GM23338 (cell line): ENCODE results near the gene HELT. TPM values are rescaled to one million over a fixed set of nuclear protein-coding genes. Genes with fewer than 3 reads are reported as not detected.

Experiments used
- ATAC-seq: fragments of 200-7000 bp; cut with Tn5 transposase; 3 replicates; pipeline ENCODE4 v1.9.1; 2020
- DNase-seq: peaks from one replicate; pipeline ENCODE4 v3.0.0-alpha.2; 2015; ENCODE audit warnings: low spot score
- H2AFZ ChIP-seq: fragments of 200-600 bp; sonication (generic); 2 replicates; pipeline ENCODE4 v1.8.0; 2016; ENCODE audit warnings: antibody characterized with exemption, mild to moderate bottlenecking, moderate library complexity
- H3F3A ChIP-seq: fragments of 200-600 bp; sonication (generic); replicated peaks from 2 replicates; pipeline ENCODE4 v1.8.0; 2017; ENCODE audit warnings: antibody characterized with exemption, mixed run types, low read depth
- H3K27ac ChIP-seq: fragments of 200-600 bp; sonication (generic); 2 replicates; pipeline ENCODE4 v1.6.1; 2016; ENCODE audit warnings: low read depth
- H3K27me3 ChIP-seq: fragments of 200-600 bp; sonication (generic); 2 replicates; pipeline ENCODE4 v1.8.0; 2016; ENCODE audit warnings: mild to moderate bottlenecking, mixed run types, moderate library complexity; ENCODE audit not compliant: insufficient read depth
- H3K36me3 ChIP-seq: fragments of 200-600 bp; sonication (generic); 2 replicates; pipeline ENCODE4 v1.8.0; 2016; ENCODE audit warnings: mild to moderate bottlenecking; ENCODE audit not compliant: insufficient read depth
- H3K4me1 ChIP-seq: fragments of 200-600 bp; sonication (generic); 2 replicates; pipeline ENCODE4 v1.8.0; 2016; ENCODE audit warnings: mild to moderate bottlenecking, moderate library complexity; ENCODE audit not compliant: insufficient read depth
- H3K4me2 ChIP-seq: fragments of 200-600 bp; sonication (generic); 2 replicates; pipeline ENCODE4 v1.7.1; 2017; ENCODE audit warnings: mixed run types
- H3K4me3 ChIP-seq: fragments of 200-600 bp; sonication (generic); 2 replicates; pipeline ENCODE4 v1.6.1; 2016; ENCODE audit warnings: mixed run types
- H3K79me2 ChIP-seq: fragments of 200-600 bp; sonication (generic); replicated peaks from 2 replicates; pipeline ENCODE4 v1.8.0; 2017; ENCODE audit warnings: mild to moderate bottlenecking; ENCODE audit not compliant: insufficient read depth
- H3K9me2 ChIP-seq: fragments of 200-600 bp; sonication (generic); 2 replicates; pipeline ENCODE4 v1.8.0; 2017; ENCODE audit not compliant: insufficient read depth
- H4K20me1 ChIP-seq: fragments of 200-600 bp; sonication (generic); replicated peaks from 2 replicates; pipeline ENCODE4 v1.8.0; 2017; ENCODE audit warnings: mild to moderate bottlenecking; ENCODE audit not compliant: insufficient read depth
- H3K27ac Mint-ChIP-seq: 2 replicates; pipeline ENCODE4 v1.8.0; 2020; ENCODE audit warnings: inconsistent platforms, mild to moderate bottlenecking, moderate library complexity, mixed read lengths
- H3K27me3 Mint-ChIP-seq: 3 replicates; pipeline ENCODE4 v1.8.0; 2022; ENCODE audit warnings: low read depth, mild to moderate bottlenecking, moderate library complexity, mixed read lengths, inconsistent platforms; ENCODE audit not compliant: insufficient read depth, poor library complexity
- H3K36me3 Mint-ChIP-seq: 3 replicates; pipeline ENCODE4 v1.8.0; 2021; ENCODE audit warnings: low read depth, mild to moderate bottlenecking, inconsistent platforms, moderate library complexity, mixed read lengths
- H3K4me1 Mint-ChIP-seq: 3 replicates; pipeline ENCODE4 v1.8.0; 2020; ENCODE audit warnings: mild to moderate bottlenecking, inconsistent platforms, mixed read lengths
- H3K4me3 Mint-ChIP-seq: 3 replicates; pipeline ENCODE4 v1.8.0; 2021; ENCODE audit warnings: moderate library complexity, mild to moderate bottlenecking, inconsistent platforms, mixed read lengths
- H3K9me3 Mint-ChIP-seq: 3 replicates; pipeline ENCODE4 v1.8.0; 2020; ENCODE audit warnings: moderate library complexity, mild to moderate bottlenecking, inconsistent platforms, mixed read lengths
- CREB1 ChIP-seq: fragments of 250-450 bp; sonication (Bioruptor Pico); IDR thresholded peaks from 2 replicates; pipeline ENCODE4 v1.5.0; 2020; ENCODE audit warnings: low read depth, mild to moderate bottlenecking, moderate library complexity
- polyA plus RNA-seq: library from polyadenylated mRNA; unstranded; fragments of >200 nt; fragmentation: Nextera tagmentation; extraction: Ambion mirVana; gene quantifications from 2 replicates; pipeline ENCODE4 v1.2.1, GENCODE V29; 2016
- total RNA-seq: library from RNA; depleted of rRNA; stranded (reverse); fragments of >200 nt; shearing (Covaris generic); gene quantifications from 2 replicates; pipeline ENCODE4 v1.2.3, GENCODE V29; 2014
- TF ChIP-seq, protein P1 (sequence below): fragments of 250-450 bp; sonication (Bioruptor Pico); IDR thresholded peaks from 2 replicates; pipeline ENCODE4 v1.5.0; 2020; ENCODE audit warnings: mild to moderate bottlenecking, moderate library complexity
- TF ChIP-seq, protein P2 (sequence below): IDR thresholded peaks from one replicate; pipeline ENCODE4 v1.6.1; 2018; ENCODE audit warnings: antibody characterized with exemption; ENCODE audit not compliant: unreplicated experiment
- TF ChIP-seq, protein P3 (sequence below): IDR thresholded peaks from 2 replicates; pipeline ENCODE4 v1.6.1; 2016; ENCODE audit warnings: antibody characterized with exemption
- TF ChIP-seq, protein P4 (sequence below), 2 experiments: fragments of 200-600 bp in 1 of 2; sonication (generic) in 1 of 2; conservative IDR thresholded peaks; 2 replicates each; pipeline versions ENCODE4 v1.5.1 to v1.6.1; 2016 to 2017; ENCODE audit warnings: antibody characterized with exemption in 2 of 2, low read depth in 2 of 2, mild to moderate bottlenecking in 2 of 2, moderate library complexity in 1 of 2

The HELT gene
- total and polyA plus RNA-seq, 2 experiments from 2014 or later: not detected

DNA sequence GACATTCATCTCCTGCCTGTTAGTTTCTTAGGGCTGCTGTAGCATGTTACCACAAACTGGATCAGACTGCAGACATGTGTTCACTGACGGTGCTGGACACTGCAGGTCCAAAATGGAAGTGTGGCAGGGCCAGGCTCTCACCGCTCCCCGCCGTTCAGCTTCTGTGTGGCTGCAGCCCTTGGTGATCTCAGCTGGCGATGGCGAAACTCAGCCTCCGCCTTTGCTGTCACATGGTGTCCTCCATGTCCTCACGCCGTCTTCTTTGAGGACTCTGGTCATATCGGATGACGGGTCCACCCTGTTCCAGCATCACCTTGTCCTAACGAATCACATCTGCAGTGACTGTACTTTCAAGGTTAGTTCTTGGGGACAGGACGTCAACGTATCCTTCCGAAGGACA is 25.9 kb upstream of the HELT start:
- TF ChIP-seq, protein P1, sequence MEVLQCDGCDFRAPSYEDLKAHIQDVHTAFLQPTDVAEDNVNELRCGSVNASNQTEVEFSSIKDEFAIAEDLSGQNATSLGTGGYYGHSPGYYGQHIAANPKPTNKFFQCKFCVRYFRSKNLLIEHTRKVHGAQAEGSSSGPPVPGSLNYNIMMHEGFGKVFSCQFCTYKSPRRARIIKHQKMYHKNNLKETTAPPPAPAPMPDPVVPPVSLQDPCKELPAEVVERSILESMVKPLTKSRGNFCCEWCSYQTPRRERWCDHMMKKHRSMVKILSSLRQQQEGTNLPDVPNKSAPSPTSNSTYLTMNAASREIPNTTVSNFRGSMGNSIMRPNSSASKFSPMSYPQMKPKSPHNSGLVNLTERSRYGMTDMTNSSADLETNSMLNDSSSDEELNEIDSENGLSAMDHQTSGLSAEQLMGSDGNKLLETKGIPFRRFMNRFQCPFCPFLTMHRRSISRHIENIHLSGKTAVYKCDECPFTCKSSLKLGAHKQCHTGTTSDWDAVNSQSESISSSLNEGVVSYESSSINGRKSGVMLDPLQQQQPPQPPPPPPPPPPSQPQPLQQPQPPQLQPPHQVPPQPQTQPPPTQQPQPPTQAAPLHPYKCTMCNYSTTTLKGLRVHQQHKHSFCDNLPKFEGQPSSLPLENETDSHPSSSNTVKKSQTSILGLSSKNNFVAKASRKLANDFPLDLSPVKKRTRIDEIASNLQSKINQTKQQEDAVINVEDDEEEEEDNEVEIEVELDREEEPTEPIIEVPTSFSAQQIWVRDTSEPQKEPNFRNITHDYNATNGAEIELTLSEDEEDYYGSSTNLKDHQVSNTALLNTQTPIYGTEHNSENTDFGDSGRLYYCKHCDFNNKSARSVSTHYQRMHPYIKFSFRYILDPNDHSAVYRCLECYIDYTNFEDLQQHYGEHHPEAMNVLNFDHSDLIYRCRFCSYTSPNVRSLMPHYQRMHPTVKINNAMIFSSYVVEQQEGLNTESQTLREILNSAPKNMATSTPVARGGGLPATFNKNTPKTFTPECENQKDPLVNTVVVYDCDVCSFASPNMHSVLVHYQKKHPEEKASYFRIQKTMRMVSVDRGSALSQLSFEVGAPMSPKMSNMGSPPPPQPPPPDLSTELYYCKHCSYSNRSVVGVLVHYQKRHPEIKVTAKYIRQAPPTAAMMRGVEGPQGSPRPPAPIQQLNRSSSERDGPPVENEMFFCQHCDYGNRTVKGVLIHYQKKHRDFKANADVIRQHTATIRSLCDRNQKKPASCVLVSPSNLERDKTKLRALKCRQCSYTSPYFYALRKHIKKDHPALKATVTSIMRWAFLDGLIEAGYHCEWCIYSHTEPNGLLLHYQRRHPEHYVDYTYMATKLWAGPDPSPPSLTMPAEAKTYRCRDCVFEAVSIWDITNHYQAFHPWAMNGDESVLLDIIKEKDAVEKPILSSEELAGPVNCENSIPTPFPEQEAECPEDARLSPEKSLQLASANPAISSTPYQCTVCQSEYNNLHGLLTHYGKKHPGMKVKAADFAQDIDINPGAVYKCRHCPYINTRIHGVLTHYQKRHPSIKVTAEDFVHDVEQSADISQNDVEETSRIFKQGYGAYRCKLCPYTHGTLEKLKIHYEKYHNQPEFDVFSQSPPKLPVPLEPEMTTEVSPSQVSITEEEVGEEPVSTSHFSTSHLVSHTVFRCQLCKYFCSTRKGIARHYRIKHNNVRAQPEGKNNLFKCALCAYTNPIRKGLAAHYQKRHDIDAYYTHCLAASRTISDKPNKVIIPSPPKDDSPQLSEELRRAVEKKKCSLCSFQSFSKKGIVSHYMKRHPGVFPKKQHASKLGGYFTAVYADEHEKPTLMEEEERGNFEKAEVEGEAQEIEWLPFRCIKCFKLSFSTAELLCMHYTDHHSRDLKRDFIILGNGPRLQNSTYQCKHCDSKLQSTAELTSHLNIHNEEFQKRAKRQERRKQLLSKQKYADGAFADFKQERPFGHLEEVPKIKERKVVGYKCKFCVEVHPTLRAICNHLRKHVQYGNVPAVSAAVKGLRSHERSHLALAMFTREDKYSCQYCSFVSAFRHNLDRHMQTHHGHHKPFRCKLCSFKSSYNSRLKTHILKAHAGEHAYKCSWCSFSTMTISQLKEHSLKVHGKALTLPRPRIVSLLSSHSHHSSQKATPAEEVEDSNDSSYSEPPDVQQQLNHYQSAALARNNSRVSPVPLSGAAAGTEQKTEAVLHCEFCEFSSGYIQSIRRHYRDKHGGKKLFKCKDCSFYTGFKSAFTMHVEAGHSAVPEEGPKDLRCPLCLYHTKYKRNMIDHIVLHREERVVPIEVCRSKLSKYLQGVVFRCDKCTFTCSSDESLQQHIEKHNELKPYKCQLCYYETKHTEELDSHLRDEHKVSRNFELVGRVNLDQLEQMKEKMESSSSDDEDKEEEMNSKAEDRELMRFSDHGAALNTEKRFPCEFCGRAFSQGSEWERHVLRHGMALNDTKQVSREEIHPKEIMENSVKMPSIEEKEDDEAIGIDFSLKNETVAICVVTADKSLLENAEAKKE (CRISPR knock-in tag): no peak
- TF ChIP-seq, protein P2, sequence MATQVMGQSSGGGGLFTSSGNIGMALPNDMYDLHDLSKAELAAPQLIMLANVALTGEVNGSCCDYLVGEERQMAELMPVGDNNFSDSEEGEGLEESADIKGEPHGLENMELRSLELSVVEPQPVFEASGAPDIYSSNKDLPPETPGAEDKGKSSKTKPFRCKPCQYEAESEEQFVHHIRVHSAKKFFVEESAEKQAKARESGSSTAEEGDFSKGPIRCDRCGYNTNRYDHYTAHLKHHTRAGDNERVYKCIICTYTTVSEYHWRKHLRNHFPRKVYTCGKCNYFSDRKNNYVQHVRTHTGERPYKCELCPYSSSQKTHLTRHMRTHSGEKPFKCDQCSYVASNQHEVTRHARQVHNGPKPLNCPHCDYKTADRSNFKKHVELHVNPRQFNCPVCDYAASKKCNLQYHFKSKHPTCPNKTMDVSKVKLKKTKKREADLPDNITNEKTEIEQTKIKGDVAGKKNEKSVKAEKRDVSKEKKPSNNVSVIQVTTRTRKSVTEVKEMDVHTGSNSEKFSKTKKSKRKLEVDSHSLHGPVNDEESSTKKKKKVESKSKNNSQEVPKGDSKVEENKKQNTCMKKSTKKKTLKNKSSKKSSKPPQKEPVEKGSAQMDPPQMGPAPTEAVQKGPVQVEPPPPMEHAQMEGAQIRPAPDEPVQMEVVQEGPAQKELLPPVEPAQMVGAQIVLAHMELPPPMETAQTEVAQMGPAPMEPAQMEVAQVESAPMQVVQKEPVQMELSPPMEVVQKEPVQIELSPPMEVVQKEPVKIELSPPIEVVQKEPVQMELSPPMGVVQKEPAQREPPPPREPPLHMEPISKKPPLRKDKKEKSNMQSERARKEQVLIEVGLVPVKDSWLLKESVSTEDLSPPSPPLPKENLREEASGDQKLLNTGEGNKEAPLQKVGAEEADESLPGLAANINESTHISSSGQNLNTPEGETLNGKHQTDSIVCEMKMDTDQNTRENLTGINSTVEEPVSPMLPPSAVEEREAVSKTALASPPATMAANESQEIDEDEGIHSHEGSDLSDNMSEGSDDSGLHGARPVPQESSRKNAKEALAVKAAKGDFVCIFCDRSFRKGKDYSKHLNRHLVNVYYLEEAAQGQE: no peak
- TF ChIP-seq CREB1 (CRISPR knock-in tag): no peak
- TF ChIP-seq, protein P3, sequence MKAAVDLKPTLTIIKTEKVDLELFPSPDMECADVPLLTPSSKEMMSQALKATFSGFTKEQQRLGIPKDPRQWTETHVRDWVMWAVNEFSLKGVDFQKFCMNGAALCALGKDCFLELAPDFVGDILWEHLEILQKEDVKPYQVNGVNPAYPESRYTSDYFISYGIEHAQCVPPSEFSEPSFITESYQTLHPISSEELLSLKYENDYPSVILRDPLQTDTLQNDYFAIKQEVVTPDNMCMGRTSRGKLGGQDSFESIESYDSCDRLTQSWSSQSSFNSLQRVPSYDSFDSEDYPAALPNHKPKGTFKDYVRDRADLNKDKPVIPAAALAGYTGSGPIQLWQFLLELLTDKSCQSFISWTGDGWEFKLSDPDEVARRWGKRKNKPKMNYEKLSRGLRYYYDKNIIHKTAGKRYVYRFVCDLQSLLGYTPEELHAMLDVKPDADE: no peak
- TF ChIP-seq, protein P4, sequence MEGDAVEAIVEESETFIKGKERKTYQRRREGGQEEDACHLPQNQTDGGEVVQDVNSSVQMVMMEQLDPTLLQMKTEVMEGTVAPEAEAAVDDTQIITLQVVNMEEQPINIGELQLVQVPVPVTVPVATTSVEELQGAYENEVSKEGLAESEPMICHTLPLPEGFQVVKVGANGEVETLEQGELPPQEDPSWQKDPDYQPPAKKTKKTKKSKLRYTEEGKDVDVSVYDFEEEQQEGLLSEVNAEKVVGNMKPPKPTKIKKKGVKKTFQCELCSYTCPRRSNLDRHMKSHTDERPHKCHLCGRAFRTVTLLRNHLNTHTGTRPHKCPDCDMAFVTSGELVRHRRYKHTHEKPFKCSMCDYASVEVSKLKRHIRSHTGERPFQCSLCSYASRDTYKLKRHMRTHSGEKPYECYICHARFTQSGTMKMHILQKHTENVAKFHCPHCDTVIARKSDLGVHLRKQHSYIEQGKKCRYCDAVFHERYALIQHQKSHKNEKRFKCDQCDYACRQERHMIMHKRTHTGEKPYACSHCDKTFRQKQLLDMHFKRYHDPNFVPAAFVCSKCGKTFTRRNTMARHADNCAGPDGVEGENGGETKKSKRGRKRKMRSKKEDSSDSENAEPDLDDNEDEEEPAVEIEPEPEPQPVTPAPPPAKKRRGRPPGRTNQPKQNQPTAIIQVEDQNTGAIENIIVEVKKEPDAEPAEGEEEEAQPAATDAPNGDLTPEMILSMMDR (conservative IDR thresholded peaks at IDR 0.05; ENCODE audit: low read depth in 2 of 2): no peak
- Mint-ChIP-seq H3K9me3 (no peaks in the 10 kb centered on the region), H3K27me3 (peaks cover 2% of the 10 kb centered on the region), H3K27ac (no peak overlapping the region), H3K4me1 (no peaks in the 10 kb centered on the region), H3K36me3 (no peaks in the 10 kb centered on the region), H3K4me3 (no peak overlapping the region)
- ATAC-seq (no peak), DNase-seq (no peak)
- Histone ChIP-seq H3K36me3 (no peaks in the 10 kb centered on the region), H3K4me1 (no peaks in the 10 kb centered on the region), H3K4me2 (no peak overlapping the region), H4K20me1 (no peaks in the 10 kb centered on the region), H3F3A (no peaks in the 10 kb centered on the region), H3K79me2 (no peaks in the 10 kb centered on the region), H3K27me3 (no peaks in the 10 kb centered on the region), H2AFZ (no peak overlapping the region), H3K4me3 (no peak overlapping the region), H3K9me2 (peaks cover 5% of the 10 kb centered on the region; the same call in 1 of the 2 replicates), H3K27ac (no peak overlapping the region)
